Astrocyte (in vitro differentiated cells and primary cell): Measurements from ENCODE around the gene WDR45B.

Source experiments
- CTCF ChIP-seq: IDR thresholded peaks from 2 replicates; pipeline ENCODE4 v1.5.1; 2011; ENCODE audit warnings: low read depth, mild to moderate bottlenecking, inconsistent platforms, low read length, moderate library complexity; ENCODE audit not compliant: insufficient read depth
- EZH2 ChIP-seq: IDR thresholded peaks from 2 replicates; pipeline ENCODE4 v1.6.1; 2012; ENCODE audit warnings: mild to moderate bottlenecking, low read length, inconsistent platforms; ENCODE audit not compliant: insufficient read depth

DNA sequence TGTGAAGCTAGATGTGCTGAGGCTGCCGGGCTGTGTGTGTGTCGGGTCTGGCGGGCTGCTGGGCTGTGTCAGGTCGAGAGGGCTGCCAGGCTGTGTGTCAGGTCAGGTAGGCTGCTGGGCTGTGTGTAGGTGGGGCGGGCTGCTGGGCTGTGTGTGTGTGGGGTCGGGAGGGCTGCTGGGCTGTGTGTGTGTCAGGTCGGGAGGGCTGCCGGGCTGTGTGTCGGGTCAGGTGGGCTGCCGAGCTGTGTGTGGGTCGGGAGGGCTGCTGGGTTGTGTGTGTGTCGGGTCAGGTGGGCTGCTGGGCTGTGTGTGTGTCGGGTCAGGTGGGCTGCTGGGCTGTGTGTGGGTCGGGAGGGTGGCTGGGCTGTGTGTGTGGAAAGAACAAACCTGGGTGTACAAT, 8.6 kb downstream of the WDR45B start:
- TF ChIP-seq CTCF, result no peak
- TF ChIP-seq EZH2, result no peak
